Activated naive CD4-positive, alpha-beta T cell treated with Interleukin-2 at 50 U/mL for 16 hours (primary cell): ENCODE measurements around the gene PFKL.
"Not testable (repeated sequence)": the region's sequence is repeated elsewhere in the genome, so short reads cannot be mapped to it uniquely, and the experiment has no call there.

Experiments used
- DNase-seq: peaks from one replicate; pipeline ENCODE4 v3.0.0-alpha.2; 2020

The PFKL gene

GRCh38 chr21:44279354-44280260 is 20.2 kb upstream of the PFKL start:
- no peak for DNase-seq

GRCh38 chr21:44281801-44282200 is 18.1 kb upstream of the PFKL start:
- no peak for DNase-seq

GRCh38 chr21:44282370-44282769 is 17.5 kb upstream of the PFKL start:
- DNase-seq: no peak

GRCh38 chr21:44283211-44283785 is 16.6 kb upstream of the PFKL start:
- DNase-seq: not testable (repeated sequence)

GRCh38 chr21:44283948-44284347 is 15.9 kb upstream of the PFKL start:
- no peak for DNase-seq

GRCh38 chr21:44285138-44285992 is 14.5 kb upstream of the PFKL start, which contains the start of gene AIRE:
AIRE (plus strand) TSS chr21:44285876; CDS start chr21:44286007, 131 bp downstream.
- DNase-seq: no peak

GRCh38 chr21:44286086-44286715 is 13.7 kb upstream of the PFKL start:
- DNase-seq: no peak

- no peak for DNase-seq
Observed at GRCh38 chr21:44286716-44287632, 12.9 kb upstream of the PFKL start.

- DNase-seq: no peak
Observed at GRCh38 chr21:44288251-44289110, 11.4 kb upstream of the PFKL start.

GRCh38 chr21:44289381-44290010 is 10.4 kb upstream of the PFKL start:
- no peak for DNase-seq

GRCh38 chr21:44290327-44291077 is 9.4 kb upstream of the PFKL start:
- no peak for DNase-seq

GRCh38 chr21:44291078-44291935 is 8.5 kb upstream of the PFKL start:
- no peak for DNase-seq

- DNase-seq: no peak
Observed at GRCh38 chr21:44291936-44292811, 7.7 kb upstream of the PFKL start.

GRCh38 chr21:44292812-44293195 is 7.0 kb upstream of the PFKL start:
- DNase-seq: no peak

GRCh38 chr21:44293551-44294231 is 6.2 kb upstream of the PFKL start:
- DNase-seq: no peak

- DNase-seq: no peak
Observed at GRCh38 chr21:44294391-44295162, 5.3 kb upstream of the PFKL start.
